NOMO-1 treated with DMSO at 0.1 percent for 48 hours (cell line): ENCODE data around the gene CD81.

Experiments used
- DNase-seq: peaks from one replicate; lab custom pipeline; 2025; ENCODE audit not compliant: unreplicated experiment; lab: John Stamatoyannopoulos, UW

CD81 gene

GRCh38 chr11:2389377-2390026, 12.4 kb downstream of the CD81 start:
- DNase-seq, result no peak

DNA sequence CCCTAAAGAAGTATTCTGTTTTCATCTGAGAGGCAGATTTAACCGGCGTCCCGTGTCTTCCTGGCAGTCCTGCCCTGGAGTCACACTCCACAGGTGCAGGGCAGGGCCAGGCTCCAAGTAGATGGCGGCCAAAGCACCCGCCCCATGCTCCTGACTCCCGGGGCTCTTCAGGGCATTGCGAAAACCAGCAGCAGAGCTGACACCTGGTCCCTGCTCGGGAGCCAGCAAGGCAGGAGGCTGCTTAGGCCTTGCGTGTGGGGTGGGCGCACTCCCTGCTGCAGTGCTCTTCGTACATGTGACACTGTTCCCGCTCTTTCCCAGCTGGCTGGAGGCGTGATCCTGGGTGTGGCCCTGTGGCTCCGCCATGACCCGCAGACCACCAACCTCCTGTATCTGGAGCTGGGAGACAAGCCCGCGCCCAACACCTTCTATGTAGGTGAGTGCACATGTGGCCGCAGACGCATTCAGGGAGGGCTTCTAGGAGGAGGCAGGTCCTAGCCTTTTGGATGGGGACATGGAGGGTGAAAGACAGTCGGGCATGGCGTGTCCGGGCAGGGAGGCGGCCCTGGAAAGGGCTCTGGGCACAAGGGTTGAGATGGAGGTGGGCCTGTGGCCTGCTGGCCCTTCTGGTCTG, 13.1 kb downstream of the CD81 start:
- DNase-seq, result no peak

DNA sequence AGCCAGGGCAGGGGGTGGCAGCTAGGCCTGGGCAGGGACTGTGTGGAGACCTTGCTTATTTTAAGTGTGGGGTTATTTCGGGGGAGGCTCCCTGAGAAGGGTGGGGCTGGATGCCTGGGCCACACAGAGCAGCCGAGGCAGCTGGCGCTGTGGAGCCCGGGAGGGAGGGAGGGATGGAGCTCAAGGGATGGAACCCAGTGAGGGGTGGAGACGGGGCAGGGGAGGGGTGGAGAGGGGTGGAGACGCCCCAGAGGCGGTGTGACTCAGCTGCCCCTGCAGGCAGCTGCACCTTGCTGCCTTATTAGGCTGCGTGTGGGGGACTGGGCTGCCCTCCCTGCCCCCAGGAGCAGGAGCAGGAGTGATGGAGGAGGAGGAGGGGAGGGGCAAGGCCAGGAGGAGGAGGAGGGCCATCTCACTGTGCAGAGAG, 13.6 kb downstream of the CD81 start:
- DNase-seq, result no peak

GRCh38 chr11:2391181-2391975, 14.3 kb downstream of the CD81 start:
- DNase-seq, result no peak

DNA sequence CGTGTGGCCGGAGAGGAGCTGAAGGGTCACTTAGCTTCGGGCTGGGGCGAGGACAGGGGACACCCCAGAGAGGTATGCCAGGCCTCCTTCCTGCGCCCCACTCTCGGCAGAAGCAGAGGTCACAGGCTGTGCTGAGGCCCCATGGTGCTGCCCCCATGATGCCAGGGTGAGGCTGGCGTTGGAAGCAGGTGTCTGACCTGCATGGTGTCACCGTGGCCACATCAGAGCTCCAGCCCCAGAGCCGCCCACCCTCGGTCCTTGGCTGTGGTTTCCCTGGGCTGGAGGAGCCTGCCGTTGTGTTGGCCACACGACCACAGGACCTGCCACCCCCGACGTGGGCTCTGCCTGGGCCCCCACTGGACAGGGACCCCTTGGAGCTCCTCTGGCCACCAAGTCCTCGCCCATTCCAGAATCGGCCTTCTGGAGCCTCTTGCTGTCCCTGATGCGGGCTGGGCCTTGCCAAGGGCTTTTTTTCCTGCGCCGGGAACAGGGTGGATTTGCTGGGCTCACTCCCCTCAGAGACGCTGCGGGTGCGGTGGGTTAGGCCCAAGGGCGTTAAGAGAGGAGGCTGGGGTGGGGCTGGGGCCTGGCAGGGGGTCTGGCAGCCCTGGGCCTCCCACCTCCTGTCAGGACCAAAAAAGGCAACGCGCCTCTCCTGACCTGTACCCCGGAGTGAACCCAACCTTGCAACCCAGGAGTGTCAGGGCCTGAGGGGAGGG, 15.3 kb downstream of the CD81 start:
- DNase-seq, result no peak

GRCh38 chr11:2393111-2393868, 16.2 kb downstream of the CD81 start:
- DNase-seq, result no peak

GRCh38 chr11:2393941-2394817, 17.1 kb downstream of the CD81 start:
- no peak for DNase-seq

GRCh38 chr11:2394818-2395105, 17.7 kb downstream of the CD81 start:
- DNase-seq, result no peak

GRCh38 chr11:2395211-2395730, 18.2 kb downstream of the CD81 start:
- DNase-seq, result no peak

DNA sequence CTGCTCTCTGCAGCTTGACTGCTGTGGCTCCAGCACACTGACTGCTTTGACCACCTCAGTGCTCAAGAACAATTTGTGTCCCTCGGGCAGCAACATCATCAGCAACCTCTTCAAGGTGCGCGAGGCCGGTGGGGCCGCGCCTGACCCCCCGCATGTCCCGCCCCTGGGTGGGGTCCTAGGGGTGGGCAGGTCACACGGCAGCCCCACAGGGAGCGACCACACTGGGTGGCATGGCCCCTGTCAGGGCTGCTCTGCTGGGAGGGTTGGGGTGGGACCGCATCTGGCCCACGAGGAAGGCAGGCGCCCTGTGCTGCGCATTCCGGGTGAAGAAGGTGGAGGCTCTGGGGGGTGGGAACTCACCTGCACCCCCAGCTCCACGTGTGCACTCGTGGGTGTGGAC, 18.7 kb downstream of the CD81 start:
- DNase-seq, result no peak

- no peak for DNase-seq
These were observed 19.4 kb downstream of the CD81 start for GRCh38 chr11:2396471-2396870.

GRCh38 chr11:2397005-2397404, 19.9 kb downstream of the CD81 start:
- DNase-seq, result no peak

- DNase-seq, result no peak
These were observed 21.7 kb downstream of the CD81 start for GRCh38 chr11:2398664-2399355.

GRCh38 chr11:2399488-2400068, 22.5 kb downstream of the CD81 start:
- no peak for DNase-seq

DNA sequence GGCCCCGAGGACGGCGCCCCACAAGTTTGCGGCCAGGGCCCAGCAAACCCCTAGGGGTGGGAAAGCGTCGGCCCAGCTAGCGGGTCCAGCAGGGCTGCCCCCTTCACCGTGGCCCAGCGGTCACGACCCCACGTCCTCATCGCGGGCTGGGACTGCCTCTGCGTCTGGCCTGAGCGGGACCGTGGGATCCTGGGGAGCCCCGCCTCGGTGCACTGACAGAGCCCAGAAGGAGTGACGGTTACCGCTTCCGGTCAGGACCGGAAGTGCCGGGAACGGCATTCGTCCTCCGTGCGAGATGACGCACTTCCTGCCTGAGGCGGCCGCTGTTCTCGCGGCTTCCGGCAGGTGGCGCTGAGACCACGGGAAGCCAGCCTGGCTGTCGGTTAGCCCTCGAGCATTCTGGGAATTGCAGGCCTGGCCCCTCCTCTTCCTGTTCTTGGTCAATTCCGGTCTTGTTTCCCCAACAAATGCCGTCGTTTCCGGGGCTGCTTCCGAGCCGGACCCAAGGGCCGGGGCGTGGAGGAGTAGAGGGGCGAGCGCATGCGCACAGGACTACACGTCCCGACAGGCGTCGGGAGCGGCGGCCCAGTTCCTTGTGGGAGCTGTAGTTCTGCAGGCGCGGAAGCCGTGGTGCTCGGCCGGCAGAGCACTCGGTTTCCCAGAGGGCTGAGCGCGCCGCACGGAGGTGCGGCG, 23.1 kb downstream of the CD81 start, which contains the start of gene TSSC4:
Gene TSSC4, plus strand, starts transcription at position 682 of the 693 bp plus-strand sequence. CDS start 1,884 bp downstream, outside the sequence.
- DNase-seq, result peak; percentile 100

DNA sequence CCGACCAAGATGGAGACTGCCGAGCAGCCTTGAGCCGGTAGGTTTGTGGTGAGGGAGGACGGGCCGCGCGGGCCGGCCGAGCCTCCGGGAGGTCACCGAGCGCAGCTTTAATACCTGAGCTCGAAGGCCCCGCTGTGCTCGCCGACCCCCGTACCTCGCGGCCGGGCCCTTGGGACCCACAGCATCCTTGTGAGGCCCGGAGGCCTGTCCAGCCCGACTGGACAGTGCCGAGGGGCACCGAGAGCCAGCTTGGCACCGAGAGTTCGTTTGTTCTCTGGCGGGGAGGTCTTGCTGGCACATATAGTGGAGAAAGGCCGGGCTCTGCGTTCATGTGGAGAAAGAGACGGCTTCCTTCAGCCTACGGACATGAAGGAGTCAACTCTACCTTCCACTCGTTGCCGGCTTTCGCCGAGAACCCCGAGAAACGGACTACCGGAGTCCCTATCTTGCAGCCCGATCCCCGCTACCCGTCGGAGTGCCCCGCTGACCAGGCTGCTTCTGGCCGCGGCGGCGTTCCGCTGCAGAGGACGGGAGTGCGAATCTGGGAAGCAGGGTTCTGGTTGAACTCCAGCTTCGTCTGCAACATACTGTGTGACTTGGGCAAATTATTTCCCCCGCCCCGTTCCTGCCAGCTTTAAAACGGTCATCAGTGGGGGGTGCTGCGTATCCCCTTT, 23.8 kb downstream of the CD81 start:
- DNase-seq, result no peak

DNA sequence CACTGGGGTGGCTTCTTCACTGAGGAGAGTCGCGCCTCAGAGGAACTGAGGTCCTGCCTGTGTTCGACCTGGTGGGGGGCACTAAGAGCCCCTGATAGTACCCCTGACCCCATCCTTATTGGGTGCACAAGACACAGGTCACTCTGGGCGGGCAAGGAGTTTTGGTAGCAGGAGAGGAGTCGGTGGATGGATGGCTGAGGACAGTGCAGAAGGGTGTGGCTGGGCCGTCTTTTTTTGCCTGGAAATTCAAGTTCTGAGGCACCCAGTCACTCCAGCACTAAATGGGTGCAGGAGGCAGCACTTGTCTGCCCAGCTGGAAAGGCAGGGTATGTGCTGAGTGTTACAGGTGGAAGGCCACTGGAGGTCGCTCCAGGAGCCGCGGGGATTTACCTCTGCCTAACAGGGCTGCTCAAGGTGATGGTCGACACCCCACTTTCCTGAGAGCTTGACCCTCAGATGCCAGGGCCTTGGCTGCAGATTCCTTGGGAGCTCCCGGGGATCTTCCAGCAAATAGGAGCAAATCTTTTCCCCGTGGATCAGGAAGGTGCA, 24.4 kb downstream of the CD81 start:
- DNase-seq, result no peak
